GM23338 (cell line): Measurements from ENCODE around the gene KLF1.

Experiments used
- CREB1 ChIP-seq: fragments of 250-450 bp; sonication (Bioruptor Pico); IDR thresholded peaks from 2 replicates; pipeline ENCODE4 v1.5.0; 2020; ENCODE audit warnings: low read depth, mild to moderate bottlenecking, moderate library complexity
- EZH2 ChIP-seq: fragments of 200-600 bp; sonication (generic); IDR thresholded peaks from one replicate; pipeline ENCODE4 v1.8.0; 2017; ENCODE audit warnings: antibody characterized with exemption, mild to moderate bottlenecking, low read depth; ENCODE audit not compliant: unreplicated experiment
- EZH2phosphoT487 ChIP-seq: fragments of 200-600 bp; sonication (generic); IDR thresholded peaks from one replicate; pipeline ENCODE4 v1.8.1; 2018; ENCODE audit warnings: antibody characterized with exemption; ENCODE audit not compliant: unreplicated experiment
- JUNB ChIP-seq: IDR thresholded peaks from one replicate; pipeline ENCODE4 v1.6.1; 2016; ENCODE audit warnings: antibody characterized with exemption; ENCODE audit not compliant: unreplicated experiment
- NANOG ChIP-seq: IDR thresholded peaks from 2 replicates; pipeline ENCODE4 v1.6.1; 2016; ENCODE audit warnings: antibody characterized with exemption, borderline replicate concordance
- POLR2AphosphoS5 ChIP-seq: IDR thresholded peaks from 2 replicates; pipeline ENCODE4 v1.6.1; 2016; ENCODE audit warnings: antibody characterized with exemption, low read depth
- REST ChIP-seq: IDR thresholded peaks from one replicate; pipeline ENCODE4 v1.6.1; 2018; ENCODE audit warnings: antibody characterized with exemption; ENCODE audit not compliant: unreplicated experiment
- STAT1 ChIP-seq: IDR thresholded peaks from one replicate; pipeline ENCODE4 v1.6.1; 2016; ENCODE audit warnings: antibody characterized with exemption; ENCODE audit not compliant: unreplicated experiment
- ZNF114 ChIP-seq: fragments of 250-450 bp; sonication (Bioruptor Pico); IDR thresholded peaks from 2 replicates; pipeline ENCODE4 v1.5.0; 2020; ENCODE audit warnings: mild to moderate bottlenecking, moderate library complexity
- ZNF331 ChIP-seq: fragments of 250-450 bp; sonication (Bioruptor Pico); IDR thresholded peaks from 2 replicates; pipeline ENCODE4 v1.5.0; 2020; ENCODE audit warnings: low read depth, mild to moderate bottlenecking, moderate library complexity
- ZNF462 ChIP-seq: fragments of 250-450 bp; sonication (Bioruptor Pico); IDR thresholded peaks from 2 replicates; pipeline ENCODE4 v1.5.0; 2020; ENCODE audit warnings: mild to moderate bottlenecking, moderate library complexity
- TF ChIP-seq, protein P1 (sequence below), 2 experiments: fragments of 200-600 bp in 1 of 2; sonication (generic) in 1 of 2; conservative IDR thresholded peaks; 2 replicates each; pipeline versions ENCODE4 v1.5.1 to v1.6.1; 2016 to 2017; ENCODE audit warnings: antibody characterized with exemption in 2 of 2, low read depth in 2 of 2, mild to moderate bottlenecking in 2 of 2, moderate library complexity in 1 of 2
- TF ChIP-seq, protein P2 (sequence below): IDR thresholded peaks from 2 replicates; pipeline ENCODE4 v1.6.1; 2016; ENCODE audit warnings: antibody characterized with exemption

- TF ChIP-seq, protein P1, sequence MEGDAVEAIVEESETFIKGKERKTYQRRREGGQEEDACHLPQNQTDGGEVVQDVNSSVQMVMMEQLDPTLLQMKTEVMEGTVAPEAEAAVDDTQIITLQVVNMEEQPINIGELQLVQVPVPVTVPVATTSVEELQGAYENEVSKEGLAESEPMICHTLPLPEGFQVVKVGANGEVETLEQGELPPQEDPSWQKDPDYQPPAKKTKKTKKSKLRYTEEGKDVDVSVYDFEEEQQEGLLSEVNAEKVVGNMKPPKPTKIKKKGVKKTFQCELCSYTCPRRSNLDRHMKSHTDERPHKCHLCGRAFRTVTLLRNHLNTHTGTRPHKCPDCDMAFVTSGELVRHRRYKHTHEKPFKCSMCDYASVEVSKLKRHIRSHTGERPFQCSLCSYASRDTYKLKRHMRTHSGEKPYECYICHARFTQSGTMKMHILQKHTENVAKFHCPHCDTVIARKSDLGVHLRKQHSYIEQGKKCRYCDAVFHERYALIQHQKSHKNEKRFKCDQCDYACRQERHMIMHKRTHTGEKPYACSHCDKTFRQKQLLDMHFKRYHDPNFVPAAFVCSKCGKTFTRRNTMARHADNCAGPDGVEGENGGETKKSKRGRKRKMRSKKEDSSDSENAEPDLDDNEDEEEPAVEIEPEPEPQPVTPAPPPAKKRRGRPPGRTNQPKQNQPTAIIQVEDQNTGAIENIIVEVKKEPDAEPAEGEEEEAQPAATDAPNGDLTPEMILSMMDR (conservative IDR thresholded peaks at IDR 0.05; ENCODE audit: low read depth in 2 of 2) = no peak
- TF ChIP-seq STAT1 (no peak), POLR2AphosphoS5 (no peak), EZH2 (no peak), REST (no peak), CREB1 (no peak), EZH2phosphoT487 (no peak), NANOG (no peak), JUNB (no peak), ZNF331 (CRISPR knock-in tag) (no peak), ZNF114 (CRISPR knock-in tag) (no peak), ZNF462 (CRISPR knock-in tag) (no peak)
- TF ChIP-seq, protein P2, sequence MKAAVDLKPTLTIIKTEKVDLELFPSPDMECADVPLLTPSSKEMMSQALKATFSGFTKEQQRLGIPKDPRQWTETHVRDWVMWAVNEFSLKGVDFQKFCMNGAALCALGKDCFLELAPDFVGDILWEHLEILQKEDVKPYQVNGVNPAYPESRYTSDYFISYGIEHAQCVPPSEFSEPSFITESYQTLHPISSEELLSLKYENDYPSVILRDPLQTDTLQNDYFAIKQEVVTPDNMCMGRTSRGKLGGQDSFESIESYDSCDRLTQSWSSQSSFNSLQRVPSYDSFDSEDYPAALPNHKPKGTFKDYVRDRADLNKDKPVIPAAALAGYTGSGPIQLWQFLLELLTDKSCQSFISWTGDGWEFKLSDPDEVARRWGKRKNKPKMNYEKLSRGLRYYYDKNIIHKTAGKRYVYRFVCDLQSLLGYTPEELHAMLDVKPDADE = no peak
Observed at GRCh38 chr19:12896460-12896859, 9.5 kb upstream of the KLF1 start.
